GM19328 (cell line): ENCODE results near the gene TAS1R2.
"Not testable (repeated sequence)": the region's sequence is repeated elsewhere in the genome, so short reads cannot be mapped to it uniquely, and the experiment has no call there.

ENCODE experiments used
- ATAC-seq: cut with Tn5 transposase; IDR thresholded peaks from one replicate; pipeline ENCODE4 v1.9.1; 2021; ENCODE audit warnings: mild to moderate bottlenecking, moderate library complexity; ENCODE audit not compliant: unreplicated experiment

The TAS1R2 gene

GRCh38 chr1:18869847-18870594 is 10.6 kb upstream of the TAS1R2 start:
- no peak for ATAC-seq

- ATAC-seq: no peak
Observed at GRCh38 chr1:18868801-18869424, 9.5 kb upstream of the TAS1R2 start.

- ATAC-seq: no peak
Observed at GRCh38 chr1:18868354-18868753, 8.9 kb upstream of the TAS1R2 start.

DNA sequence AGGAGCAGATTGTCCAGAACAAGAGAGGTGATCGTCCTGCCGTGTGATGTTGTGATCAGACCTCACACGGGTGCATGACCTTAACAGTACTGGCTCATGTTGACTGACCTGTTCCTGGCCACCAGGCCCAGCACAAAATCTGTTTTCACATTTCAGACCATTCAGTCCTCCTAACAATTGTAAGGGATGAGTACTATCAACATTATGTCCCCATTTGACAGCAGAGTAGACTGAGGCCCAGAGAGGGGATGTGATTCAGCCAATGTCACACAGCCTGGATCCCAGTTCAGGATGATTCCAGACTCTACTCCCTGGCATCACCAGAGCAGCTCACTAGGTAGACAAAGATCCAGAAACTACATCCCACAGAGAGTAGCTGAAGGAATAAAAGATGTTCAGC is 7.4 kb upstream of the TAS1R2 start:
- ATAC-seq: no peak

DNA sequence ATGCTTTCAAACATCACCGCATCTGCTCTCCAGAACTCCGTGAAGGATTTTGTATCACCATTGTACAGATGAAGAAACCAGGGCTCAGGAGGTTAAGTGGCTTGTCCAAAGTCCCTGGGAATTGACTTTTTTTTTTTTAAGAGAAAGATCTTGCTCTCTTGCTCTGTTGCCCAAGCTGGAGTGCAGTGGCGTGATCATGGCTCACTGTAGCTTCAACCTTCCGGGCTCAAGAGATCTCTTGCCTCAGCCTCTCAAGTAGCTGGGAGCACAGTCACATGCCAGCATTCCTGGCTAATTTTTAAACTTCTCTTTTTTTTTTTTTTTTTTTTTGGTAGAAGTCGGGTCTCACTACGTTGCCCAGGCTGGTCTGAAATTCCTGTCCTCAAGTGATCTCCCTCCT is 6.9 kb upstream of the TAS1R2 start:
- no peak for ATAC-seq

DNA sequence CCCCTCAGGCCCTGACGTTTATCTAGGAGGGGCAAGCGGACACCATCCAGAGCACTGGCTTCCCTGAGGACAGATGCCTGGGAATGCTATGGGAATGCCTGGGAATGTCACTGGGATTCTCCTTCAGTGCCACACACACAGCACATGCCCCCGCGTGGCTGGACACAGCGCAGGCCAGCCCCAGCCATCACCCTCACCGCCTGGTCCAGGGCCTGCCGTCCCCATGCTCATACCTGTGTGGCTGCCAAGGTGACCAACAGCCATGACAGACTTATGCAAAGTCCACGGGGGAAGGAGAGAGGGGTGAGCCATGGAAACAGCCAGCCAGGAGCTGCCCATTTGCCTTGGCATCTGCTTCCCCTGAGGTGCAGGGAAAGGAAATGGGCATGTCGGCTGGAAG is 5.7 kb upstream of the TAS1R2 start:
- ATAC-seq: no peak

GRCh38 chr1:18861590-18861989 is 2.1 kb upstream of the TAS1R2 start:
- ATAC-seq: no peak

- no peak for ATAC-seq
Observed at GRCh38 chr1:18861082-18861481, 1.6 kb upstream of the TAS1R2 start.

GRCh38 chr1:18858070-18858688 is 1.3 kb downstream of the TAS1R2 start:
- ATAC-seq: no peak

DNA sequence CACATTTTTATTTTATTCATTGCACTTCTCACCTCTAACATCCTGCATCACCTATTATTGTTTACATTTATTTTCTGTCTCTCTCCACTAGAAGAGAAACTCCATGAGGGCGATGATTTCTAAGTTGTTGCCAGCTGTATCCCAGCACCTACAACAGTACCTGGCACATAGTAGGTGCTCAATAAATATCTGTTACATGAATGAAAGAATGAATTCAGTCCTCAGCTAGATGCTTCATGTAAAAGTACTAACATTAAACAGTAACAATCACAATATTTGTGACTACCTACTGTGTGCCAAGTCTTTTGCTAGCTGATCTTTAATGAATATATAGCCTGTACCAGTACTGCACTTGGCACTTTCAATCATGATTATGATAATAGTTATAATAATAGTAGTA is 3.0 kb downstream of the TAS1R2 start:
- ATAC-seq: no peak

GRCh38 chr1:18855573-18855972 is 3.9 kb downstream of the TAS1R2 start:
- ATAC-seq: no peak

GRCh38 chr1:18854331-18855025 is 5.0 kb downstream of the TAS1R2 start:
- ATAC-seq: no peak

DNA sequence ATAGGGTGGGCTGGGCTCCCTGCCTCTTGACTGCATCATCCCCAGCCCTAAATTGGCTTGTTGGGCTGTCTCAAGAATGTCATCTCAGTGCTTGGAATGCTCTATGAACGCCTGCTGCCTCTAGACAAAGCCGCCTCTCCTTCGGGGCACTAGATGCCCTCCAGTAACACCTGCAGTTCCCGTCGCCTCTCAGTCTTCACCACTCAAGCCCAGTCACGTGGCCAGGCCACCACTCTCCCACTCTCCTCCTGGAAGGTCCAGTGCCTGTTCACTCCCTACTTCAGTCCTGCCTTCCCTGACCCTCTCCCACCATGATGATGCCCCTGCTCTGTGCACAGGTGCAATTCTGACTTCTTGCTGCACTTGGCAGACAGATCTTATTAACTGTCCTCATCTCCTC is 7.0 kb downstream of the TAS1R2 start:
- no peak for ATAC-seq

- no peak for ATAC-seq
Observed at GRCh38 chr1:18849261-18849711, 10.2 kb downstream of the TAS1R2 start.

DNA sequence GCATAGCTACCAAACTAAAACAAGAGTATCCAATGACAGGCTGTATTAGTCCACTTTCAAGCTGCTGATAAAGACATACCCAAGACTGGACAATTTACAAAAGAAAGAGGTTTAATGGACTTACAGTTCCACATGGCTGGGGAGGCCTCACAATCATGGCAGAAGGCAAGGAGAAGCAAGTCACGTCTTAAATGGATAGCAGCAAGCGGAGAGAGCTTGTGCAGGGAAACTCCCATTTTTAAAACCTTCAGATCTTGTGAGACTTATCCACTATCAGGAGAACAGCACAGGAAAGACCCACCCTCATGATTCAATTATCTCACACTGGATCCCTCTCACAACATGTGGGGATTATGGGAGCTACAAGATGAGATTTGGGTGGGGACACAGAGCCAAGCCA is 11.7 kb downstream of the TAS1R2 start:
- ATAC-seq: not testable (repeated sequence)

- ATAC-seq: no peak
Observed at GRCh38 chr1:18840145-18840544, 19.3 kb downstream of the TAS1R2 start.

GRCh38 chr1:18836654-18837053 is 22.8 kb downstream of the TAS1R2 start:
- no peak for ATAC-seq

DNA sequence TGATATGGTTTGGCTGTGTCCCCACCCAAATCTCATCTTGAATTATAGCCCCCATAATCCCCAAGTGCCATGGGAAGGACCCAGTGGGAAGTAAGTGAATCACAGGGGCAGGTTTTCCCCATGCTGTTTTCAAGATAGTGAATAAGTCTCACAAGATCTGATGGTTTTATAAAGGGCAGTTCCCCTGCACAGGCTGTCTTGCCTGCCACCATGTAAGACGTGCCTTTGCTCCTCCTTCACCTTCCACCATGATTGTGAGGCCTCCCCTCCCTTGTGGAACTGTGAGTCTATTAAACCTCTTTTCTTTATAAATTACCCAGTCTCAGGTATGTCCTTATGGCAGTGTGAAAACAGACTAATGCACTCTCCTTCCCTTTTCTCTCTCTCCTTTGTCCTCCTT is 27.1 kb downstream of the TAS1R2 start:
- not testable (repeated sequence) for ATAC-seq

DNA sequence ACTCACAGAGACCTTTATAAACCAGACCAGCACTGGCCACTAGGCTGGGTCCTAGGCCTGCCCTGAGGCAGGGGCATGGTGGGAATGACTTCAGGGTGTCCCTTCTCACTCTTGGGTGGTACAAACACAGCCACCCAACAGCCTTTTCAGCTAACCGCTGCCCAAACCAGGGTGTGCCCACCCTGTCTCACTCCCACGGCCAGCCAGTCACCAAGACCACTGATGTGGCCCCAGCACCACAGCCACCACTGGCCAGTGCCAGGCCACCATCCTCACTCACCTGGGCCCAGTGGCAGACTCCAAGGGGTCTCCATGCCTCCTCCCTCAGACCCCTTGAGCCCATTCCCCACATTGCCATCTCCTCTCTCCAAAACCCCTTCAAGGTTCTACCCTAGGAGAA is 27.8 kb downstream of the TAS1R2 start:
- ATAC-seq: no peak

DNA sequence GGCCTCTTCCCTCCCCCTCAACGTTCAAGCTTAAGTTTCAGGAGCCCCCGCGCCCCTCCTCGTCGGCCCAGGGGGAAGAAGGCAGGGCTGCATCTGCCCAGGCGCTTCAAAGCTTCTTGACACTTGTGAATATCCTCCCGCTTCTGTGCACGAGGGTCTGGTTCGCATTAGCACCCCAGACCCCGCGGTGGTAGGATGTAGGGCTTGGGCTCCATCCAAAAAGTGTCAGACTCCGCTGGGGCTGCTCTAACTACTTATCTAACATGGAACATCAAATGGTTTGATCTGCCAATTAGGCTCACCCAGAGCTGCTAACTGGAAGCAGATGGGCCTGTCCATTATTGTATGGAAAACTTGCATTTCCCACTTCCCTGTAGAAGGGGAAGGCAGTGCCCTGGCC is 28.9 kb downstream of the TAS1R2 start:
- ATAC-seq: no peak

DNA sequence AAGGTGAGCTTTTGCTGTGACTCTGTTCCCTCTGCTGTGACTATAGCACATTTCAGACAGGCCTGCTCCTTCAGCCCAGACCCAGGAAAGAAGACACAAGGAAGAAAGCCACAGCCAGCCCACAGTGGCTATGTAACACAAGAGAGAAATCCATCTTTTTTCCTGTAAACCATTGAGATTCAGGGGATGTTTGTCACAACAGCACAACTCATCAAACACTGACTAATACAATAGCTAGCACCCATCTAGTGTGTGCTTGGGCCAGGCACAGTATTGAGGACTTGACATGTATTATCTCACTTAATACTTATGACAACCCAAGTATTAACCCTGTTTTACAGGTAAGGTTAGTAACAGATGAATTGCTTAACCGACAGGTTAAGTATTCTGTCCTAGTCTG is 29.8 kb downstream of the TAS1R2 start:
- no peak for ATAC-seq

- no peak for ATAC-seq
Observed at GRCh38 chr1:18828224-18828623, 31.2 kb downstream of the TAS1R2 start.
